HepG2 (cell line): Measurements from ENCODE around the gene ADRA2B. TPM values are rescaled to one million over a fixed set of nuclear protein-coding genes. Genes with fewer than 3 reads are reported as not detected.
A peak's percentile ranks its signal among the peaks of the same experiment; 100 is the strongest.

ENCODE experiments used
- ATAC-seq: fragments of 200-7000 bp; cut with Tn5 transposase; 3 replicates; pipeline ENCODE4 v1.9.1; 2020; ENCODE audit warnings: mild to moderate bottlenecking, moderate library complexity
- BruUV-seq: library from RNA; stranded (reverse); fragments of 400-500 nt; replicated peaks from 2 replicates; lab custom pipeline; 2021; lab: Mats Ljungman, UMichigan
- CTCF ChIA-PET: fragments of 300-600 bp; formaldehyde crosslinking; extraction: SDS; loops from one replicate; lab custom pipeline; 2021; ENCODE audit warnings: low total read pairs, inconsistent platforms, low intra/inter-chr PET ratio; lab: Yijun Ruan, JAX
- POLR2A ChIA-PET: fragments of 350-600 bp; sonication (Branson Sonifier 250); formaldehyde crosslinking; loops from one replicate; lab custom pipeline; 2020; ENCODE audit warnings: antibody characterized with exemption, inconsistent platforms; lab: Yijun Ruan, JAX
- DNase-seq: peaks from one replicate; pipeline ENCODE4 v3.0.0-alpha.2; 2015; ENCODE audit warnings: low spot score
- FAIRE-seq: peaks from 3 replicates; lab custom pipeline; 2011; peaks lifted over from hg19 to GRCh38; lab: Jason Lieb, UNC
- H2AFZ ChIP-seq: one replicate; pipeline ENCODE4 v1.6.1; 2011; ENCODE audit warnings: low read length, inconsistent platforms
- H3K27ac ChIP-seq: fragments of 300-600 bp; 3 replicates; pipeline ENCODE4 v1.8.0; 2011; ENCODE audit warnings: mixed run types, mild to moderate bottlenecking, mixed read lengths, low read length, inconsistent platforms; ENCODE audit not compliant: insufficient read depth; ENCODE audit errors: extremely low read length
- H3K27me3 ChIP-seq, 2 experiments: fragments of 200-600 bp in 1 of 2; 2 replicates in 1 of 2; 3 replicates in 1 of 2; pipeline versions ENCODE4 v1.6.0 to v1.8.0; 2011; ENCODE audit warnings: low read length in 2 of 2, mild to moderate bottlenecking in 2 of 2, moderate library complexity in 2 of 2, inconsistent platforms in 1 of 2; ENCODE audit not compliant: insufficient read depth in 2 of 2, control insufficient read depth in 1 of 2
- H3K36me3 ChIP-seq, 2 experiments: fragments of 200-600 bp in 1 of 2; replicated peaks in 1 of 2; 2 replicates in 1 of 2; 3 replicates in 1 of 2; pipeline versions ENCODE4 v1.5.1 to v1.8.0; 2011; ENCODE audit warnings: low read length in 2 of 2, inconsistent platforms in 1 of 2; ENCODE audit not compliant: insufficient read depth in 2 of 2, control insufficient read depth in 1 of 2
- H3K4me1 ChIP-seq: 2 replicates; pipeline ENCODE4 v1.5.1; 2012; ENCODE audit warnings: low read length, inconsistent platforms; ENCODE audit not compliant: insufficient read depth
- H3K4me2 ChIP-seq: 2 replicates; pipeline ENCODE4 v1.6.0; 2011; ENCODE audit warnings: low read depth, low read length, inconsistent platforms
- H3K4me3 ChIP-seq, 3 experiments: fragments of 200-600 bp in 1 of 3; sonication (generic), shearing (Covaris generic) in 1 of 3; replicated peaks in 1 of 3; 2 replicates each; pipeline ENCODE4 v1.5.1; 2011 to 2016; ENCODE audit warnings: low read length in 3 of 3, inconsistent platforms in 2 of 3, low read depth in 2 of 3, mild to moderate bottlenecking in 2 of 3, control low read depth in 1 of 3, mixed read lengths in 1 of 3; ENCODE audit not compliant: insufficient read depth in 1 of 3
- H3K79me2 ChIP-seq: one replicate; pipeline ENCODE4 v1.6.1; 2011; ENCODE audit warnings: low read length, inconsistent platforms; ENCODE audit not compliant: insufficient read depth
- H3K9ac ChIP-seq: 2 replicates; pipeline ENCODE4 v1.6.0; 2011; ENCODE audit warnings: mild to moderate bottlenecking, low read depth, low read length, inconsistent platforms; ENCODE audit not compliant: insufficient read depth
- H3K9me3 ChIP-seq: 2 replicates; pipeline ENCODE4 v1.5.1; 2012; ENCODE audit warnings: mild to moderate bottlenecking, low read length
- H4K20me1 ChIP-seq: 2 replicates; pipeline ENCODE4 v1.6.0; 2011; ENCODE audit warnings: inconsistent platforms, mild to moderate bottlenecking, low read length, moderate library complexity; ENCODE audit not compliant: insufficient read depth
- ELF4 ChIP-seq: sonication (generic); formaldehyde crosslinking; IDR thresholded peaks from 2 replicates; pipeline ENCODE4 v1.5.0; 2020; ENCODE audit warnings: missing genetic modification reagents, mild to moderate bottlenecking, moderate library complexity, borderline replicate concordance
- FOXA1 ChIP-seq, 2 experiments: fragments of 450-650 bp in 1 of 2; sonication (generic) in 1 of 2; formaldehyde crosslinking in 1 of 2; IDR thresholded peaks; 2 replicates each; pipeline versions ENCODE4 v1.4.0 to v1.6.1; 2016 to 2020; ENCODE audit warnings: missing genetic modification reagents in 1 of 2
- TRIM22 ChIP-seq: fragments of 450-650 bp; IDR thresholded peaks from 2 replicates; pipeline ENCODE4 v1.6.1; 2017
- ZNF740 ChIP-seq: sonication (generic); formaldehyde crosslinking; IDR thresholded peaks from 2 replicates; pipeline ENCODE4 v1.4.0; 2020; ENCODE audit warnings: missing genetic modification reagents
- ZNF768 ChIP-seq: sonication (generic); formaldehyde crosslinking; IDR thresholded peaks from 2 replicates; pipeline ENCODE4 v1.4.0; 2020; ENCODE audit warnings: missing genetic modification reagents
- WGBS: methylation state at CpG from one replicate; pipeline ENCODE4 v1.1.6; 2017; ENCODE audit warnings: low lambda C conversion rate; 5-methylcytosine and 5-hydroxymethylcytosine counted together
- in situ Hi-C: cut with HindIII; loops from 2 replicates; pipeline ENCODE4 v1.10.0; 2017; ENCODE audit warnings: low pct_unique_long_range_greater_than_20kb; ENCODE audit not compliant: extremely low pct_ligation_motif_present
- intact Hi-C: fragments of 100-400 bp; cut with micrococcal nuclease; formaldehyde crosslinking; loops from one replicate; pipeline ENCODE4 v1.10.0; 2022; ENCODE audit not compliant: unreplicated experiment
- polyA plus RNA-seq, 8 experiments: library from polyadenylated mRNA; depleted of rRNA in 3 of 8; stranded (reverse) in 7 of 8; unstranded in 1 of 8; fragments of >200 nt; fragmentation: Illumina TruSeq in 4 of 8; extraction: Trizol in 4 of 8; gene quantifications; 2 replicates each; pipeline versions ENCODE4 v1.2.1 to v1.2.3, GENCODE V29; 2011 to 2016; ENCODE audit warnings: low read depth in 4 of 8, missing spikeins in 1 of 8, mixed read lengths in 1 of 8; ENCODE audit not compliant: insufficient read depth in 1 of 8
- total RNA-seq, 5 experiments: library from RNA; depleted of rRNA; stranded (reverse); fragments of >200 nt; fragmentation: Illumina TruSeq; extraction: Trizol; gene quantifications; 2 replicates each; pipeline ENCODE4 v1.2.3, GENCODE V29; 2016; ENCODE audit warnings: low read depth in 1 of 5

ADRA2B gene
- total and polyA plus RNA-seq, 2 of the 13 experiments (the other 11 are each of a cell fraction or from before 2014, with no cell fraction given) = not detected

- TF ChIP-seq ZNF740 (CRISPR knock-in tag) = no peak
- no peak for TF ChIP-seq TRIM22
- no peak for TF ChIP-seq ELF4 (CRISPR knock-in tag)
Measured at GRCh38 chr2:96102596-96103186, 13.7 kb downstream of the ADRA2B start (continued).

- intact Hi-C loops = no loop called here
- 0% methylated on average over 3 of the region's 3 CpGs for WGBS
- ATAC-seq = no peak
- H3K4me3 ChIP-seq = no peak overlapping the region
- TF ChIP-seq FOXA1 (IDR thresholded peaks at IDR 0.05) (no peak), FOXA1 (CRISPR knock-in tag; IDR thresholded peaks at IDR 0.05) (no peak), ZNF768 (CRISPR knock-in tag) (peak; percentile 92)
- ChIA-PET CTCF (no interaction called here), POLR2A (no interaction called here)
- no peaks in the 10 kb centered on the region for H3K9me3 ChIP-seq
- H3K4me1 ChIP-seq = no peaks in the 10 kb centered on the region
- H3K79me2 ChIP-seq = no peaks in the 10 kb centered on the region
- DNase-seq = no peak
- no peak overlapping the region for H2AFZ ChIP-seq
- H3K36me3 ChIP-seq = no peaks in the 10 kb centered on the region
- no peak overlapping the region for H3K9ac ChIP-seq
- H3K4me2 ChIP-seq = no peak overlapping the region
- no peak overlapping the region for H3K27ac ChIP-seq
- no peaks in the 10 kb centered on the region for H4K20me1 ChIP-seq
- FAIRE-seq = no peak
- no TSS peak for BruUV-seq
- in situ Hi-C loops = loop anchor here (25.0 kb wide), 2 partner anchors 89 to 264 kb away; no protein-coding TSS in a partner anchor
- peaks cover 5 to 21% of the 10 kb centered on the region in 2 experiments; a peak in 4 of 5 replicates for H3K27me3 ChIP-seq
Measured at GRCh38 chr2:96100893-96101304, 15.5 kb downstream of the ADRA2B start.
